Activated CD8-positive, alpha-beta T cell treated with anti-CD3 and anti-CD28 coated beads, Interleukin-2, amount 10 ng/mL, durations not matched to agents 7 days and 5 days (primary cell): ENCODE results near the gene SLC12A8. TPM values are rescaled to one million over a fixed set of nuclear protein-coding genes. Genes with fewer than 3 reads are reported as not detected.

Source experiments
- ATAC-seq: fragments of 150-1000 bp; cut with Tn5 transposase; one replicate; pipeline ENCODE4 v1.10.0; 2021; ENCODE audit warnings: moderate library complexity
- CTCF ChIA-PET: fragments of 350-600 bp; sonication (Branson Sonifier 250); formaldehyde crosslinking; loops from one replicate; lab custom pipeline; 2021; ENCODE audit warnings: antibody characterized with exemption; lab: Charles Lee
- POLR2A ChIA-PET: fragments of 350-600 bp; sonication (Branson Sonifier 250); formaldehyde crosslinking; loops from one replicate; lab custom pipeline; 2021; ENCODE audit warnings: antibody characterized with exemption; lab: Charles Lee
- DNase-seq: peaks from one replicate; pipeline ENCODE4 v3.0.0-alpha.2; 2020
- H3K27ac Mint-ChIP-seq: one replicate; pipeline ENCODE4 v1.8.0; 2021; ENCODE audit warnings: mild to moderate bottlenecking, mixed read lengths
- H3K27me3 Mint-ChIP-seq: one replicate; pipeline ENCODE4 v1.8.0; 2021; ENCODE audit warnings: low read depth, mixed read lengths
- H3K36me3 Mint-ChIP-seq: one replicate; pipeline ENCODE4 v1.8.0; 2021; ENCODE audit warnings: low read depth, mixed read lengths
- H3K4me1 Mint-ChIP-seq: one replicate; pipeline ENCODE4 v1.8.0; 2021; ENCODE audit warnings: low read depth, mixed read lengths
- H3K4me3 Mint-ChIP-seq: one replicate; pipeline ENCODE4 v1.8.0; 2021; ENCODE audit warnings: mild to moderate bottlenecking, mixed read lengths
- H3K9me3 Mint-ChIP-seq: one replicate; pipeline ENCODE4 v1.8.0; 2022; ENCODE audit warnings: mixed read lengths; ENCODE audit not compliant: insufficient read depth
- total RNA-seq, 2 experiments: library from RNA; stranded (reverse); gene quantifications; one replicate each; pipeline ENCODE4 v1.2.3, GENCODE V29; 2021

Gene SLC12A8
- total RNA-seq, 2 experiments from 2014 or later = 0.45 to 0.50 TPM

DNA sequence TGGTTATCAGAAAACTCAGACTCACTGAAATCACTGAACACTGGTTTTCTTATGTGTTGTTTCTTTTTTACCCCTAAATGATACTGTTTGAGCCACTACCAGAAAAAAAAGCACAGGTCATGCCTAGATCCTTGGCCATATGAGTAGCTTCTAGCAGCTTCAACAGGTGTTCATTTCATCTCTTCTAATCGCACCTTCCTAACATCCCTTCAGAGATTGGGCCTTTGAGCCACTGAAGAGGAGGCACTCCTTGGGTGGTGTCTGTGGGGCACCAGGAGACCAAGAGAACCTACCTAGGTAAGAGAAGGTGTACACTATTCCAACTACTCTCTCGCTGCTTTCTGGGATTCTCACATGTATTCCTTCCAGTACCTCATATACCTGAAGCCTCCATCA lies 159.2 kb downstream of the SLC12A8 start:
- no peaks in the 10 kb centered on the region for H3K9me3 Mint-ChIP-seq
- DNase-seq (no peak), ATAC-seq (no peak)
- peak overlapping the region; percentile 84 for H3K27ac Mint-ChIP-seq
- peaks cover 42% of the 10 kb centered on the region for H3K36me3 Mint-ChIP-seq
- peaks cover 2% of the 10 kb centered on the region for H3K27me3 Mint-ChIP-seq
- peak overlapping the region; percentile 92 for H3K4me3 Mint-ChIP-seq
- H3K4me1 Mint-ChIP-seq = peaks cover 76% of the 10 kb centered on the region
- ChIA-PET CTCF (interaction anchor here (1.1 to 3.1 kb wide), 8 partner anchors 11 to 323 kb away, joined by 3 to 16 read pairs (median 4); no protein-coding TSS in a partner anchor), POLR2A (interaction anchor here (0.6 to 2.2 kb wide), 4 partner anchors 29 to 272 kb away, joined by 3 to 7 read pairs (median 4); no protein-coding TSS in a partner anchor)

DNA sequence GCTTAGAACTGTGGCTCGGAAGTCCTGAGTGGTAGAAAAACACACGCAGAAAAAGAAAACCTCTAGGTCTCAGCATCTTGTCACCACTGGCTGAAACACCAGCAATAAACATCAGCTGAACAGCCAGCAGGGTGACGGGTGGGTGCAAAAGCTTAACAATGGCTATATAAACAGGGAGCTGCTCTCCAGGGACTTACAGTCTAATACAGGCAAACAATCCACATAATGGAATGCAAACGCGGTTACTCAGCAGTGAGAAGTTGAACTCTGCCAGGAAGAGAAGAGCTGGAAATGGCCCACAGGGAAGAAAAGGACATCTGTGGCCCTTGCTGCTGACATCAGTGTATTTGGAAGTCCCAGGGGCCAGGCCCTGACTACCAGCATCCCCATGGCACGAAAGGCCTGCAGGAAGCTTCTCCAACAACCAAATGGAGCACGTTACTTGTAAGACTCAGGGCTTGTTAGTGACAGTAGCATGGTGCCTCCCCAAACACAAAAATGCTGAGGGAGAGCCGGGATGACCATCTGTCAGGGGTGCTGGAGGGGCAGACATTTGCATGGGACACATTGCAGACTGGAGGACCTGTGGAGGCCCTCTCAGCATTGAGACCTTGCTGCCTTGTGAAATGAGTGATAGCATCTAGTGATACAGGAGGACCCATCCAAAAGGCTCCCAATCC lies 159.8 kb downstream of the SLC12A8 start:
- ATAC-seq = no peak
- peaks cover 46% of the 10 kb centered on the region for H3K36me3 Mint-ChIP-seq
- CTCF ChIA-PET = interaction anchor here (0.9 to 3.1 kb wide), 12 partner anchors 12 to 149 kb away, joined by 3 to 16 read pairs (median 4); no protein-coding TSS in a partner anchor
- no peak for DNase-seq
- no peaks in the 10 kb centered on the region for H3K9me3 Mint-ChIP-seq
- H3K4me1 Mint-ChIP-seq = peaks cover 74% of the 10 kb centered on the region
- POLR2A ChIA-PET = interaction anchor here (0.6 to 2.2 kb wide), 5 partner anchors 28 to 272 kb away, joined by 3 to 7 read pairs (median 4); no protein-coding TSS in a partner anchor
- H3K27me3 Mint-ChIP-seq = peaks cover under 1% of the 10 kb centered on the region
- peak overlapping the region; percentile 84 for H3K27ac Mint-ChIP-seq
- H3K4me3 Mint-ChIP-seq = peak overlapping the region; percentile 92

DNA sequence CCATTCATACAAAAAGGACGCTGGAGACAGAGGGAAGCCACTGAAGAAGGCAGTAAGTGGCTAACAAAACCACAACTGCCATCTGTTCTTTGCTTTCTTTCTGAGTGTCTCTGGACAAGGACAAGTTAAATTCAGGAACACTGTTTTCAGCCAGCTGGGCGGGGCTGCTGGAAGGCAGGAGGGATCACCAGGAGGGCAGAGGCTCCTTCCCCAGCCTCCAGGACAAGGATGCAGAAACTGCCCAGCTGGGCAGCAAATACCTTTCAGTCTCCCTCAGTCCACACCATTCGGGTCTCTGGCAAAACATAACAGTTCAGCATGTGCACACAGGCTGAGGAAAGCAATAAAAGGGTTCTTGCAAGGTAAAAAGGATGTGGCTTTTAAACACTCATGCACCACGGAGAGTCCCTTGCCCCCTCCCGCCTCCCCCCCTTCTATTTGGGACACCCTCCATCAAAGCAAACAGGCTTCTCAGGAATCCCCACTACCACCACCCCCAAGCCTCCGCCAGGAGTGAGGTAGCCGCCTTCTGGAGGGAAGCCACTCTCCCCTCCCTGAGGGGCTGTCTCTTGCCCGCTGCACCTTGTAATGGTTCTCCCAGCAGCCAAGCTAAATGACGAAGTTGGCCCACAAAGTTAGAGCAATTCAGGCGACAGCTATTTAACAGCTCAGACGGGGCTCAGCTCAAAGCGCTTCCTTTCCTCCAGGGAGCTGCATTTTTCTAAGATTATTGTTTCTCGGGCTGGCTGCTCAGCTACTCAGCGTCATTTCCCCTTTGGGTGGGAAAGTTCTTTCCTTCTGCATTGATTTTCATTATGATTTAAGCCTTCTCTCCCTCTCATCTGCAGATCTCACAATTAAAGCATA lies 160.6 kb downstream of the SLC12A8 start:
- no peaks in the 10 kb centered on the region for H3K9me3 Mint-ChIP-seq
- peak overlapping the region; percentile 84 for H3K27ac Mint-ChIP-seq
- DNase-seq (peak; percentile 76), ATAC-seq (peak; percentile 48)
- H3K36me3 Mint-ChIP-seq = peaks cover 53% of the 10 kb centered on the region
- CTCF ChIA-PET = interaction anchor here (0.9 to 3.1 kb wide), 11 partner anchors 12 to 150 kb away, joined by 3 to 16 read pairs (median 5); no protein-coding TSS in a partner anchor
- H3K4me3 Mint-ChIP-seq = peak overlapping the region; percentile 92
- no peaks in the 10 kb centered on the region for H3K27me3 Mint-ChIP-seq
- POLR2A ChIA-PET = interaction anchor here (1.2 to 2.2 kb wide), 4 partner anchors 27 to 74 kb away, joined by 3 to 7 read pairs (median 5); no protein-coding TSS in a partner anchor
- H3K4me1 Mint-ChIP-seq = peaks cover 74% of the 10 kb centered on the region

DNA sequence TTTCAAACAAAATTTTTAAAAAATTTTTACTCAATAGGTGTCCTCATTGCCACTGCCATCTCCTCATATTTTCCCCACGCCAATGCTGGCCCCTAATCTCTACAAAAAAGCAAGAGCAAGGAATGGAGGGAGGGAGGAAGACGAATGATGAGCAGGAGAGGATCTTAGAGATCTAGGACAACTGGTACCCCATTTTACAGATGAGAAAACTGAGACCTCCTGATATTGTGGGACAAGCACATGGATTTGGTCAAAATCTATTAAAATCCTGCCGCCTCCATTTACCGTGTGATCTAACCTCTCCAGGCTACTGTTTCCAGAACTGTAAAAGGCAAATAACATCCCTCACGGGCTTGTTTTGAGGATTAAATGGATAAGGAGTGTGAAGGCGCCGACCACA lies 161.3 kb downstream of the SLC12A8 start:
- CTCF ChIA-PET = interaction anchor here (1.8 to 3.1 kb wide), 4 partner anchors 13 to 151 kb away, joined by 5 to 16 read pairs (median 6); no protein-coding TSS in a partner anchor
- Mint-ChIP-seq H3K4me3 (peak overlapping the region; percentile 92), H3K27me3 (no peaks in the 10 kb centered on the region), H3K36me3 (peaks cover 55% of the 10 kb centered on the region), H3K9me3 (no peaks in the 10 kb centered on the region), H3K4me1 (peaks cover 67% of the 10 kb centered on the region), H3K27ac (peak overlapping the region; percentile 84)
- no peak for ATAC-seq
- DNase-seq = no peak
- POLR2A ChIA-PET = interaction anchor here (1.4 to 2.2 kb wide), 2 partner anchors 26 to 70 kb away, joined by 6 to 7 read pairs; no protein-coding TSS in a partner anchor

DNA sequence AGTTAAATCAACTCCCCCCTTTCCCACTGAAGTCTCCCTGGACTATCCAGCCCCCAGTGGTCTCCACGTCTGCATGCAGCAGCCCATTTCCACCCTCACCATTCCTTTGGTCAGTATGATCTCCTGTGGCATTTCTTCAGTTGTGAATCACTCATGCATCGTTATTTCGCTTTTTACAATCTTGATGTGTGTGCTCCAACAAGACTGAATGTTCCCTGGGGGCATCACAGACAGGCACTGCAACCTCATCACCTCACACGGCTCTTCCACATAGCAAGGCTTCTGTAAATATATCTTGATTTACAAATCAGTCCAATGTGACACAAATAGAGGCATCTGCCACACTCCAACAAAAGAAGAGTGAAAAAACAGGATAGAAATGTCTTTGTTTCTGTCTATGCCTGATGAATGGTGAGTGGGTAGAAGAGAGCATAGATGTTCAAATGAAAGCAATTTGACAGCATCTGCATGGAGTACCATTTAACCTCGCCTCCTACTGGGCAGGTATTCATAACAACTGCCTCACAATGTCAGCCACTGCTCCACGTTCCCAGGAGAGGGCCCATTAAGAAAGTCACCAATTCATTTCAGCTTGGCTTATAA lies 162.0 kb downstream of the SLC12A8 start:
- CTCF ChIA-PET = interaction anchor here (2.3 to 2.4 kb wide), 2 partner anchors 56 to 152 kb away, joined by 5 to 7 read pairs; no protein-coding TSS in a partner anchor
- Mint-ChIP-seq H3K27ac (peak overlapping the region; percentile 8), H3K4me1 (peaks cover 65% of the 10 kb centered on the region), H3K9me3 (no peaks in the 10 kb centered on the region), H3K4me3 (peak overlapping the region; percentile 92), H3K36me3 (peaks cover 55% of the 10 kb centered on the region), H3K27me3 (no peaks in the 10 kb centered on the region)
- ATAC-seq = no peak
- DNase-seq = no peak
- POLR2A ChIA-PET = no interaction called here

DNA sequence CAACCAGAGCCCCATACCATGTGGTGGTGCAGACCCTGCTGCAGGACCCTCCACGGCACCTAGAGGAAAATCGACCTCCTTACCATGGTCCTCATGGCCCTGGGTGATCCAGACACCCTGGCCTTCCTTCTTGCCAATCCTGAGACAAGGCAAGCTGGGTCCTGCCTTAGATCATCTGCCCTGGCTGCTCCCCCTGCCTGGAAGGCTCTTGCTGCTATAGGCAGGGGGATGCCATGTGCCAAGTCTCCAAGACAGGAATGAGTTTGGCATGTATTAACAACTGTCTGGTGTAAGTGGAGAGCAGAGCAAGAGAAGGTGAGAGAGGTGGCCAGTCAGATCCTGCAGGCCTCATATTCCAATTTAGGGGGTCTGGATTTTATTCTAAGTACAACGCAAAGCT lies 164.3 kb downstream of the SLC12A8 start:
- Mint-ChIP-seq H3K27me3 (no peaks in the 10 kb centered on the region), H3K9me3 (no peaks in the 10 kb centered on the region), H3K4me1 (peaks cover 53% of the 10 kb centered on the region), H3K4me3 (no peak overlapping the region), H3K27ac (peak overlapping the region; percentile 13), H3K36me3 (peaks cover 44% of the 10 kb centered on the region)
- ChIA-PET POLR2A (no interaction called here), CTCF (interaction anchor here (0.6 kb wide), 1 partner anchor 537 kb away, joined by 4 read pairs; no protein-coding TSS in a partner anchor)
- ATAC-seq = no peak
- no peak for DNase-seq

DNA sequence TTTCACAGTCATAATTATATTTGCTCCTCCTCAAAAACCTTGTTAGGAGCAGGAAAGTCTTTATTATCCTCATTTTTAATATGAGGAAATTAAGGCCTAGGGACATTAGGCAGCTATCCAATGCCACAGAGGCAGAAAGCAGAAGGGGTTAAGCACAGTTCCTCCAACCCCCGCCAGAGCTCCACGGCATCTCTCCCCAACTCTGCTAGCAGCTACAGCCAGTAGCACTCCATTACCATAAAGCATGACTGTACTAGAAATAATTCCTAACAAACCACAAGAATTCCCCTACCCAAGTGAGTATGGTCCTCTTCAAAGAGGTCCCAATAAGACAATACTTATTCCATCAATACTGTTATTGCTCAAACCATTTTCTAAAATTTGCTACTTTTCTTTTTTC lies 166.6 kb downstream of the SLC12A8 start:
- ChIA-PET POLR2A (no interaction called here), CTCF (no interaction called here)
- Mint-ChIP-seq H3K4me3 (no peak overlapping the region), H3K27ac (no peak overlapping the region), H3K4me1 (peaks cover 36% of the 10 kb centered on the region), H3K27me3 (no peaks in the 10 kb centered on the region), H3K36me3 (peaks cover 56% of the 10 kb centered on the region), H3K9me3 (no peaks in the 10 kb centered on the region)
- no peak for DNase-seq
- no peak for ATAC-seq

DNA sequence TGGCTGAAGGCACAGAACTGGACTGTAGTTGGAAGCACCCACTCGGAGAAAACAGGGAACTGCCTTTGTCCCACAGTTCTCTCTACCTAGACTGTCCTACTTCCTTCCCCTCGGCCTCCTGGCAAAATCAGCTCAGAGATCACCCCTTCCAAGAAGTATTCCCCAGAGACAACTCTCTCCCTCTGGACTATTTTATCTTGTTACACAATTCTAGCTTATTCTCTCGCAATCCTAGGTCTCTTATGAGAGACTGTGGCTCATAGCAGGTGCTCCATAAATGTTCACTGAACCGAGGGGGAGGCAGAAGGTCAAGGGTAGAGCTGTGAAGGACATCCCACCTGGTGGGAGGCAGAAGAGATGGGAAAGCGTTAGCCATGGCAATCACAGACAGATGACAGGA lies 167.4 kb downstream of the SLC12A8 start:
- Mint-ChIP-seq H3K27me3 (no peaks in the 10 kb centered on the region), H3K4me3 (no peak overlapping the region), H3K27ac (no peak overlapping the region), H3K36me3 (peaks cover 57% of the 10 kb centered on the region), H3K4me1 (peaks cover 29% of the 10 kb centered on the region), H3K9me3 (no peaks in the 10 kb centered on the region)
- ChIA-PET CTCF (no interaction called here), POLR2A (no interaction called here)
- ATAC-seq = no peak
- no peak for DNase-seq

DNA sequence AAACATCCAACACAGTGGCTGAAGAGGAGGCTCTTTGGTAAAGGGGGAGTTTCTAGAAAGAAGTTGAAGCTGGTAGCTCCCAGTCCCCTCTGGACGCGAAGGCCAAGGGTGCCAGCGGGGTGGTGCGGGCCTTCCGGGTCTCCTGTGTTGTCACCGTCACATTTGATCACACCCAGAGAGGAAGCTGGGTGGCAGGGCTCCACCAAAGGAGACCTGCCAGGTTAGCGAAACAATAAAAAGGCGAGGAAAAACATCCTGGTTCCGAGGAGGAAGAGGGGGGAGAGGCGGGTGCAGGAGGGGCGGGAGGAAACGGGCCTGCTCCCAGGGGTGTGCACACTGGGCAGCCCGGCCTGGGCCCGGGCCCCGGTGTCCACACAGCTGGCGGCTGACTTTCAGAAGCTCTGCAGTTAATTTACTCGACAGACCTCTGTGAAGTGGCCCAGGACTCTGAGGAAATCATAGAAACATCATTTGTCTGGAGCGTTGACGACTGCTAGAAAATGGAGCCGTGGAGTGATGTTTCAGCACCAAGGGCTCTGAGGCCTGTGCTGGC lies 168.9 kb downstream of the SLC12A8 start:
- ATAC-seq = no peak
- ChIA-PET POLR2A (no interaction called here), CTCF (no interaction called here)
- no peak overlapping the region for H3K27ac Mint-ChIP-seq
- H3K36me3 Mint-ChIP-seq = peaks cover 57% of the 10 kb centered on the region
- H3K4me3 Mint-ChIP-seq = no peak overlapping the region
- peaks cover 1% of the 10 kb centered on the region for H3K9me3 Mint-ChIP-seq
- no peaks in the 10 kb centered on the region for H3K27me3 Mint-ChIP-seq
- H3K4me1 Mint-ChIP-seq = peaks cover 18% of the 10 kb centered on the region
- no peak for DNase-seq

DNA sequence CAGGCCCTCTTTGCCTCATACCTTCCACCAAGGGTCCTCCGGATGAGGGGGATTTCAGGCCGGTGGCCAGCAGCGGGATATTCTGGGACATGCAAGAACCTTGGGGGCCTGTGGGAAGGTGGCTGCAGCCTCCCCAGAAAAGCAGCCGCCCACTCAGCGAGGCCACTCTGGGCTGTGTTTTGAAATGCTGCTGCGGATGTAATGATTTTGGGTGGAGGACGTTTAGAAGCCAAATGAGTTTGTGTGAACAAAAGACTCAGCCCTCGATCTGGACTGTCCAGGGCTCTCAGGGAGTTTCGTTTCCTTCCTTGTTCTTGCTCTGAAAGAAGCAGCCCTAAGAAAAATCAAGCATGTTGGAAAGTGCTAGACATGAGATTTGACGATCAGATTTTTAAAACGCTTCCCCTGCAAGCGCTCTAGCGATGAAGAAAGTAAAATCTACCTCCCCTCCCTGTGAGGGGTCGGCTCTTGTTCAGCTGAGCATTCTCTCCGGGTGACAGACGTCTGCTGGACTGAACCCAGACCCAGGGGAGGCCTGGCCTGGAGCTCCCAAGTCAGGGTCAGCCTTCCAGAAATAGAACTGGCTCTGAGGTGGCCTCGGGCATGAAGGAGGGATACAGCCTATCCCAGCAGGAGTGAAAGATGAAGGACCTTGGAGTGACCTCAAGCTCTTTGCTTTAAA lies 169.7 kb downstream of the SLC12A8 start:
- Mint-ChIP-seq H3K4me3 (no peak overlapping the region), H3K4me1 (peaks cover 20% of the 10 kb centered on the region), H3K9me3 (peaks cover 7% of the 10 kb centered on the region), H3K36me3 (peaks cover 59% of the 10 kb centered on the region), H3K27ac (no peak overlapping the region), H3K27me3 (no peaks in the 10 kb centered on the region)
- no peak for DNase-seq
- ATAC-seq = no peak
- POLR2A ChIA-PET = no interaction called here
- CTCF ChIA-PET = no interaction called here
